ENCODE results near the gene ENPP7.

Gene ENPP7

DNA sequence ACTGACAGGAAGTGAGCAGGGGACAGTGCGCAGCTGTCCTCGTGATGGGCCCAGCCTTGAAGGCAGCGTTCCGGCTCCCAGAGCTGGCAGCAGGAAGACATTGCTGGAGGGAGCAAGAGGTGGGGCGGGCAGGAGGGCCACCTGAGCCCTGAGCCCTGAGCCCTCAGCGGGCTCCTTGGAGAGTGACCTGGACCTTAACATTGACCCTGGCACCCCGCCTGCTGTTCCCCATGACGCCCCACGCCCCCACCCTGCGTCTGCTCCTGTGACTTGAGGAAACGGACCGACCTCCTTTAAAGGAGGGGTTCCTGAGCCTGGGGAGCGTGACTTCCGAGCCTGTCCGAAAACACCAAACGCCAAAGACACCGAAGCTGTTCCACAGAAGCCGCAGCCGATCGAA, 25.1 kb upstream of the ENPP7 start:
- TF ChIP-seq, protein P1, sequence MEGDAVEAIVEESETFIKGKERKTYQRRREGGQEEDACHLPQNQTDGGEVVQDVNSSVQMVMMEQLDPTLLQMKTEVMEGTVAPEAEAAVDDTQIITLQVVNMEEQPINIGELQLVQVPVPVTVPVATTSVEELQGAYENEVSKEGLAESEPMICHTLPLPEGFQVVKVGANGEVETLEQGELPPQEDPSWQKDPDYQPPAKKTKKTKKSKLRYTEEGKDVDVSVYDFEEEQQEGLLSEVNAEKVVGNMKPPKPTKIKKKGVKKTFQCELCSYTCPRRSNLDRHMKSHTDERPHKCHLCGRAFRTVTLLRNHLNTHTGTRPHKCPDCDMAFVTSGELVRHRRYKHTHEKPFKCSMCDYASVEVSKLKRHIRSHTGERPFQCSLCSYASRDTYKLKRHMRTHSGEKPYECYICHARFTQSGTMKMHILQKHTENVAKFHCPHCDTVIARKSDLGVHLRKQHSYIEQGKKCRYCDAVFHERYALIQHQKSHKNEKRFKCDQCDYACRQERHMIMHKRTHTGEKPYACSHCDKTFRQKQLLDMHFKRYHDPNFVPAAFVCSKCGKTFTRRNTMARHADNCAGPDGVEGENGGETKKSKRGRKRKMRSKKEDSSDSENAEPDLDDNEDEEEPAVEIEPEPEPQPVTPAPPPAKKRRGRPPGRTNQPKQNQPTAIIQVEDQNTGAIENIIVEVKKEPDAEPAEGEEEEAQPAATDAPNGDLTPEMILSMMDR (IDR thresholded peaks at IDR 0.05; ENCODE audit: low read depth, low read length), result no peak
- DNase-seq (ENCODE audit: extremely low read depth, low read depth), result no peak

DNA sequence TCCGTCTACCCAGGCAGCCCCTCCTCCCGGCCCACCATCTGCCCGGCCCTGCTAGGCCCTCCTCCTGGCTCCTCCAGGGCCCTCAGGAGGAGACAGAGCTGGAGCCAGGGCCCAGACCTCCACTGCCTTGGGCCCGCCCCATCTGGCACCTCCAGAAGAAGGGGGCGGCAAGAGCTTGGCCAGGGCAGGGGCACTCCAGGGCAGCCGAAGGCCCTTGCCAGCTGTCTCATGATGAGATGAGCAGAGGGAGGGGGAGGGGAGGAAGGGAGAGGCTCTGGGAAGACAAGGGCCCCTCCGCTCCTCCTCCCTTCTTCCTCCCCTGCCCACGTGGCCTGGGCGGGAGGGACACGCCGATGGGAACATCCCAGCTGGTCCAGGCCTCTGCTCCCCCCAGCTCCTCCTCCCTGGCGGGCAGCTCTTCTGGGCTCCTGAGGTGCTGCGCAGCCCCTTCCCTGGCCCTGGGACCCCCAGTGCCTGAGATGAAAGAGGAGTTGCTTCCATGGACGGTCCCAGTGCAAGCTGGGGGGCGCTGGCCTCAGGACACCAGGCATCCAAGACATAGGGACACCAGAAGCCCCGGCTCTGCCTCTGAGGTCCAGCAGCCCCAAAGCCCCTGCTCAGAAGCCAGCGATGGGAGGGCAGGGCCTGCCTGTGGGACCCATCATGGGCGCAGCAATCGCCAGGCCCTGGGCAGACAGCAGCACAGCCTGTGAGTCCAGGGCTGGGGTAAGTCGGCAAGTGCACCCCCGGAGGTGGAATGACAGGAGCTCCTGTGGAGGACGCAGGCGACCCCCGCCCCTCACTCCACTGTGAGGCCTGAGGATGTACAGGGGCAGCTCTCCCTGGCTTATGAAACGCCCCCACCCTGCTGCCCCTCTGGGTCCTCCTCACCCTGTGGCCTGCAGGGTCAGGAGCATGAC, 23.6 kb upstream of the ENPP7 start:
- TF ChIP-seq, protein P1 (IDR thresholded peaks at IDR 0.05; ENCODE audit: low read depth, low read length), result no peak
- no peak for DNase-seq (ENCODE audit: extremely low read depth, low read depth)

DNA sequence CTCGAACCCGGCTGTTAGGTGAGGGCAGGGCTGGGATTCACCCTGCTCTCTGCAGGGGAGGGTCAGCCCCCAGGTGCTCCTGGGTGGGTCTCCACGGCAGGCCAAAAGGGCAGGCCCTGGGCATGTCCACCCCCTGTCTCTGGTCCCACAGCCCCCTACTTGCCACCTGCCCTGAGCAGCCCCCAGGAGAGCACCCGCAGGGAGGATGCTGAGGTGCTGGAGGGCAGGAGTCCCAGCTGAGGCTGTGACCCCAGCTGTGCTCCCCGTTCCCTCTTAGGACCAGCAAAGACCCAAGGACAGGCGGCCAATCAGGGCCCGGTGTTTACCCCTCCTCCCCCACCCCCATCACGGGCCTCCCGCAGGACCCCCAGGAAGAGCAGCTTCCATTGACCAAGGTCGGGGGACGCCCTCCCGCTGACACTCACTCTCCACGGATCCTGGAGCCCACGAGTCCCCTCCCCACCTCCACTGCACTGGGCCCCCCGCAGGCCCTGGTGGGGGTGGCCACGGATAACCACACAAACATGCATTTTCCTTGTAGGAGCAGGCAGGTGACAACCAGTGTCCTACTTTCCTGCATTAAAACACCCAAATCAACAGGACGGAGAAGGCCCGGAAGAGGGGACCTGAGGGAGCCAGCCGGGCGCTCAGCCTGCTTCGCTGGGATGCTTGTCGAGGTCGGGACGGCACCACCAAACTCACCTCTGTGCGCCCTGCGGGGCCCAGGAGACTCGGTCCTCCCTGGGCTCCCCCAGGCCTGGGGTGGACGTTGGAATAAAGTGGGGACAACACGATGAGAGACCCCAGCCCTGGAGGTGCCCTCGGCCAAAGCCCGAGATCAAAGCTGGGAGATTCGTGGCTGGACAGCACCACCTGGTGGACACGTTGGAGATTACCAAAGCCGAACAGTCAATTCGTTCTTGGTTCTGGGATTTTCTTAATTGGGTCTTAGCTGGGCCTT, 22.5 kb upstream of the ENPP7 start:
- TF ChIP-seq, protein P1 (IDR thresholded peaks at IDR 0.05; ENCODE audit: low read depth, low read length), result peak; percentile 75
- DNase-seq (ENCODE audit: extremely low read depth, low read depth), result no peak

DNA sequence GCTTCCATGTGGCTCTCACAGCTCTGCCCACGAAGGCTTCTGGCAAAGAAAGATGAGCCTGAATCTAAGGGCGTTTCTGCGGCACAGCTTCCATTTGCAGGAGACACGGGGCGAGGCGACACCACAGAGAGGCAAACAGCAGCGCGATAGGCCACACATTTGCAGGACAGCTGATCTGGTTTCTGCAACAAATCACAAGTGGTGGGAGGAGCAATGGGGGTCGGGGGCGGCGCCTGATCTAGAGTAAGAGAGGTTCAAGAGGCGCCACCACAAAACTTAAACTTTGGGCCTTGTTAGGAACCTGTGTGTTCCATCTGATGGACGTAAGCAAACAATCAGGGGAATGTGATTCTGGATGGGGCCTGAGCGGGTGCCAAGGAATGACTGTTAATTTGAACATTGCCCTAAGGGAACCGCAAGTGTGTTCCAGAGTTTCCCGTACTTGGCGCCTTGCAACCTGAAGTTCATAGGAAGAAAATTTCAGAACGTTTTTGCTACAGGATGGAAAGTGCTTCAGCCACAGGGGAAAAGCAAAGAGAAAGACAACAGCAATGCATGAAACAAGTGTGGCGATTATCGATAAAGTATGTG, 18.9 kb upstream of the ENPP7 start:
- TF ChIP-seq, protein P1 (IDR thresholded peaks at IDR 0.05; ENCODE audit: low read depth, low read length), result no peak
- no peak for DNase-seq (ENCODE audit: extremely low read depth, low read depth)

DNA sequence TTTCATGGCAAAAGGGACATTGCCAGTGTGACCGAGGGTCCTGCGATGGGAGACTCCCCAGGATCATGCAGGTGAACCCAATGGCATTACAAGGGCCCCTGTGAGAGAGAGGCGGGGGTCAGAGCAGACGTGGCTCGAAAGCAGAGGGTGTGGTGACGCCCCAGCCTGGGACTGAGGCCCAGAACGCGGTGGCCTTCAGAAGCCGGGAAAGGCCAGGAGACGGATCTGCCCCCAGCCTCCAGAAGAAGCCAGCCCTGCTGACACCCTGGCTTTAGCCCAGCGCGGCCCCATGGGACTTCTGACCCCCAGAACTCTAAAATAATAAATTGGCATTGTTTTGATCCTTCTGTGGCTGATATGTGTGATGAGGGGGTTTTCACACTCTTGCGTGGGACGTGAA, 17.4 kb upstream of the ENPP7 start:
- TF ChIP-seq, protein P1 (IDR thresholded peaks at IDR 0.05; ENCODE audit: low read depth, low read length), result no peak
- DNase-seq (ENCODE audit: extremely low read depth, low read depth), result no peak

DNA sequence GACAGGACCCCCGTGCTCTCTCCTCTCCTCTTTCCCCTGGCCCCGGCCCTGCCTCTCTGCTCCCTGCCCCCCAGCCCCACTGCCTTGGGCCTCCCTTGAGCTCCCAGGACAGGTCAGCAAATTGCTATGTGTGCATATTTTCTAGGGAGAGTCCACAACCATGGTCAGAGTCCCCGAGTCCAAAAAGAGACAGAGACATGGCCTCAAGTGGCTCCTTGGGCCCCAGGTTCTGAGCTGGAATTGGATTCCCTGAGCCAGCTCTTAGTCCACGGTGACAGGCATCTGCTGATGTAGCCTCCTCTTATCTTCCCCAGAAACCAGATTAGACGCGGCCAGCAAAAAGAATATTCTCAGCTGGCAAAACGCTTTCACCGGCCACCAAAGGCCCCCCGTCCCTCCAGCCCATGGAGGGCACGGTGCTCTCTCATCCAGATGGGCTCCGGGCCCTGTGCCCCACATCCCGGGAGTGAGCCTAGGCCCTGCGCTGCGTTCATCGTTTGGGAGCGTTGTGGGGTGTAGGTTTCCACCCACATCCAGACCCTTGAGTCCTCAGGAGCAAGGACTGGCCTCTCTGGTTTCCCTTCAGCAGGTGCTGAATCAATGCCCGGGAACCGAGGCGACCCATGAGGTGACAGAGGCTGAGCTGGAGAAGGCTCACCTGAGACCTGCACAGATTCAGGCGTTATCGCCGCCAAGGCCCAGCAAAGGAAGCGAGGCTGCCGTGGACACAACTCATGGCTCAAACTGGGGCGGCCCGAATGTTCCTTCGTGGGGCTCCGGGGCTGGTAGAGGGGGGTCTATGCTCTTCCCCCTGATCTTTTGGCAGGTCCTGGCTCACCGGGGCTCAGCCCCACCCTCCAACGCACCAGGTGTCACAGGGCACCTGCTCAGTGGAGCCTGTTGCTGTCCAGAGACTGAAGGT, 16.3 kb upstream of the ENPP7 start:
- no peak for DNase-seq (ENCODE audit: extremely low read depth, low read depth)
- TF ChIP-seq, protein P1 (IDR thresholded peaks at IDR 0.05; ENCODE audit: low read depth, low read length), result no peak

Measured in AG09319 (cell line).